H1 (cell line): Measurements from ENCODE around the gene ALPK3. TPM values are rescaled to one million over a fixed set of nuclear protein-coding genes. Genes with fewer than 3 reads are reported as not detected.
A peak's percentile ranks its signal among the peaks of the same experiment; 100 is the strongest.

Experiments used
- CTCF ChIA-PET: fragments of 300-600 bp; sonication (Branson Sonifier 250); formaldehyde crosslinking; loops from one replicate; lab custom pipeline; 2021; ENCODE audit not compliant: partially characterized antibody; lab: Charles Lee
- POLR2A ChIA-PET: fragments of 300-600 bp; sonication (Branson Sonifier 250); formaldehyde crosslinking; loops from one replicate; lab custom pipeline; 2021; ENCODE audit warnings: inconsistent platforms; ENCODE audit not compliant: partially characterized antibody; lab: Charles Lee
- DNase-seq, 2 experiments: peaks; one replicate each; pipeline versions ENCODE4 v3.0.0 to v3.0.0-alpha.2; 2010 to 2022; ENCODE audit warnings: low spot score in 2 of 2, low read depth in 1 of 2, mixed read lengths in 1 of 2
- FAIRE-seq: peaks from 2 replicates; lab custom pipeline; 2011; peaks lifted over from hg19 to GRCh38; lab: Jason Lieb, UNC
- H2AFZ ChIP-seq: 2 replicates; pipeline ENCODE4 v1.8.1; 2012; ENCODE audit warnings: low read length, inconsistent platforms
- H2AK5ac ChIP-seq: 2 replicates; pipeline ENCODE4 v1.6.1; 2013; ENCODE audit warnings: low read depth, low read length
- H2BK120ac ChIP-seq: replicated peaks from 2 replicates; pipeline ENCODE3; 2013; ENCODE audit warnings: low read depth, low read length, inconsistent platforms
- H2BK12ac ChIP-seq: 2 replicates; pipeline ENCODE4 v1.6.1; 2013; ENCODE audit warnings: low read depth, low read length
- H2BK15ac ChIP-seq: 2 replicates; pipeline ENCODE4 v1.6.1; 2013; ENCODE audit warnings: low read length
- H2BK20ac ChIP-seq: 2 replicates; pipeline ENCODE4 v1.6.1; 2013; ENCODE audit warnings: low read length
- H2BK5ac ChIP-seq: 2 replicates; pipeline ENCODE4 v1.6.1; 2013; ENCODE audit warnings: low read depth, low read length
- H3K14ac ChIP-seq: 2 replicates; pipeline ENCODE4 v1.6.1; 2013; ENCODE audit warnings: inconsistent platforms; ENCODE audit not compliant: insufficient read length
- H3K18ac ChIP-seq: 2 replicates; pipeline ENCODE4 v1.6.1; 2013; ENCODE audit warnings: low read length; ENCODE audit errors: extremely low read depth
- H3K23ac ChIP-seq: 2 replicates; pipeline ENCODE4 v1.6.1; 2013; ENCODE audit warnings: inconsistent platforms; ENCODE audit not compliant: insufficient read length
- H3K23me2 ChIP-seq: 2 replicates; pipeline ENCODE4 v1.6.1; 2013; ENCODE audit warnings: low read depth, low read length
- H3K27ac ChIP-seq: 2 replicates; pipeline ENCODE4 v1.6.1; 2011; ENCODE audit warnings: low read depth, low read length, inconsistent platforms
- H3K27me3 ChIP-seq, 4 experiments: replicated peaks in 1 of 4; 1 replicate in 1 of 4; 2 replicates in 3 of 4; pipeline versions ENCODE4 v1.6.1 to v1.8.1; 2011 to 2013; ENCODE audit warnings: low read length in 3 of 4, mild to moderate bottlenecking in 3 of 4, inconsistent platforms in 2 of 4, mixed read lengths in 2 of 4, moderate library complexity in 1 of 4; ENCODE audit not compliant: control insufficient read depth in 3 of 4, insufficient read depth in 3 of 4; ENCODE audit errors: extremely low read depth in 1 of 4
- H3K36me3 ChIP-seq, 4 experiments: 2 replicates each; pipeline versions ENCODE4 v1.6.1 to v1.8.1; 2011 to 2013; ENCODE audit warnings: mild to moderate bottlenecking in 4 of 4, low read length in 3 of 4, moderate library complexity in 2 of 4, control low read depth in 1 of 4, inconsistent platforms in 1 of 4; ENCODE audit not compliant: insufficient read depth in 4 of 4, control insufficient read depth in 2 of 4
- H3K4ac ChIP-seq: replicated peaks from 2 replicates; pipeline ENCODE3; 2013; ENCODE audit warnings: low read length, low read depth, mixed read lengths, inconsistent platforms; ENCODE audit not compliant: insufficient read length
- H3K4me1 ChIP-seq, 4 experiments: replicated peaks in 1 of 4; 1 replicate in 1 of 4; 2 replicates in 3 of 4; pipeline versions ENCODE4 v1.6.1 to v1.8.1; 2011 to 2013; ENCODE audit warnings: low read length in 3 of 4, inconsistent platforms in 2 of 4, mixed read lengths in 1 of 4; ENCODE audit not compliant: insufficient read depth in 4 of 4, control insufficient read depth in 3 of 4
- H3K4me2 ChIP-seq, 2 experiments: 2 replicates each; pipeline versions ENCODE4 v1.6.1 to v1.8.1; 2011 to 2013; ENCODE audit warnings: low read depth in 2 of 2, low read length in 2 of 2, control low read depth in 1 of 2, inconsistent platforms in 1 of 2, mild to moderate bottlenecking in 1 of 2; ENCODE audit not compliant: insufficient read depth in 1 of 2
- H3K4me3 ChIP-seq, 4 experiments: fragments of 200-600, 300-600 bp in 1 of 4; sonication (generic), shearing (Covaris generic), sonication (Bioruptor Twin) in 1 of 4; 2 replicates each; pipeline versions ENCODE4 v1.5.1 to v1.8.1; 2011 to 2016; ENCODE audit warnings: low read length in 4 of 4, low read depth in 3 of 4, control low read depth in 2 of 4, inconsistent platforms in 2 of 4, mild to moderate bottlenecking in 2 of 4, mixed read lengths in 1 of 4, moderate library complexity in 1 of 4; ENCODE audit not compliant: insufficient read depth in 2 of 4; ENCODE audit errors: extremely low read depth in 1 of 4
- H3K56ac ChIP-seq: replicated peaks from 2 replicates; pipeline ENCODE3; 2013; ENCODE audit warnings: low read depth, mild to moderate bottlenecking, mixed read lengths, low read length, inconsistent platforms; ENCODE audit not compliant: insufficient read length
- H3K79me1 ChIP-seq: 2 replicates; pipeline ENCODE4 v1.6.1; 2013; ENCODE audit warnings: low read depth, low read length, control low read depth
- H3K79me2 ChIP-seq, 2 experiments: 2 replicates each; pipeline versions ENCODE4 v1.6.1 to v1.8.1; 2012 to 2013; ENCODE audit warnings: low read length in 2 of 2, mild to moderate bottlenecking in 2 of 2, inconsistent platforms in 1 of 2; ENCODE audit not compliant: insufficient read depth in 2 of 2, control insufficient read depth in 1 of 2
- H3K9ac ChIP-seq, 4 experiments: replicated peaks in 1 of 4; 1 replicate in 1 of 4; 2 replicates in 3 of 4; pipeline versions ENCODE4 v1.6.1 to v1.8.1; 2011 to 2013; ENCODE audit warnings: low read depth in 3 of 4, low read length in 3 of 4, control low read depth in 2 of 4, mild to moderate bottlenecking in 2 of 4, moderate library complexity in 2 of 4, inconsistent platforms in 1 of 4; ENCODE audit errors: extremely low read depth in 1 of 4
- H3K9me3 ChIP-seq, 2 experiments: 2 replicates each; pipeline versions ENCODE4 v1.6.1 to v1.8.1; 2012 to 2013; ENCODE audit warnings: mild to moderate bottlenecking in 2 of 2, moderate library complexity in 2 of 2, control low read depth in 1 of 2, inconsistent platforms in 1 of 2, low read depth in 1 of 2, low read length in 1 of 2, mixed read lengths in 1 of 2; ENCODE audit not compliant: insufficient read depth in 2 of 2
- H4K20me1 ChIP-seq, 2 experiments: replicated peaks in 1 of 2; 2 replicates each; pipeline versions ENCODE3 to v1.8.1; 2011 to 2013; ENCODE audit warnings: inconsistent platforms in 2 of 2, low read length in 2 of 2, mild to moderate bottlenecking in 1 of 2; ENCODE audit not compliant: insufficient read depth in 2 of 2, control insufficient read depth in 1 of 2
- H4K5ac ChIP-seq: 2 replicates; pipeline ENCODE4 v1.6.1; 2013; ENCODE audit warnings: low read length, low read depth, mixed read lengths, inconsistent platforms; ENCODE audit not compliant: insufficient read length
- H4K8ac ChIP-seq: 2 replicates; pipeline ENCODE4 v1.8.0; 2013; ENCODE audit warnings: mild to moderate bottlenecking, moderate library complexity, low read length, inconsistent platforms; ENCODE audit not compliant: insufficient read depth; ENCODE audit errors: extremely low read depth
- H4K91ac ChIP-seq: replicated peaks from 2 replicates; pipeline ENCODE3; 2013; ENCODE audit warnings: low read length, mixed read lengths, inconsistent platforms; ENCODE audit not compliant: insufficient read length
- CEBPB ChIP-seq: IDR thresholded peaks from 2 replicates; pipeline ENCODE4 v1.6.1; 2012; ENCODE audit warnings: low read depth, low read length
- WGBS, 2 experiments: shearing (Covaris generic) in 1 of 2; methylation state at CpG; one replicate each; pipeline versions ENCODE4 v1.1.6 to v1.1.7; 2013 to 2015; ENCODE audit warnings: low lambda C conversion rate in 2 of 2, mixed read lengths in 2 of 2, inconsistent platforms in 1 of 2, low coverage in 1 of 2, missing lambda C conversion rate in 1 of 2; ENCODE audit not compliant: insufficient replicate concordance in 2 of 2, insufficient coverage in 1 of 2, insufficient read length in 1 of 2; ENCODE audit errors: extremely low coverage in 1 of 2, missing lambda C conversion rate in 1 of 2; 5-methylcytosine and 5-hydroxymethylcytosine counted together
- polyA plus RNA-seq, 7 experiments: library from polyadenylated mRNA; depleted of rRNA in 3 of 7; stranded (reverse) in 5 of 7; unstranded in 2 of 7; fragments of >200 nt in 5 of 7; fragments of 200-250 nt in 2 of 7; gene quantifications; 1 replicate in 5 of 7; 2 replicates in 1 of 7; 4 replicates in 1 of 7; pipeline versions ENCODE4 v1.2.1 to v1.2.3, GENCODE V29; 2011 to 2013; ENCODE audit warnings: missing spikeins in 2 of 7, mixed read lengths in 2 of 7
- total RNA-seq: library from RNA; stranded (reverse); fragmentation: NEBNext Ultra II Directional; extraction: Animal tissue kit (Norgen Biotek cat#: 25700); gene quantifications from 2 replicates; pipeline ENCODE4 v1.2.1, GENCODE V29; 2021

Gene ALPK3
- total and polyA plus RNA-seq, 2 of the 8 experiments (the other 6 are each of a cell fraction or from before 2014, with no cell fraction given): 4.4 to 19.2 TPM

DNA sequence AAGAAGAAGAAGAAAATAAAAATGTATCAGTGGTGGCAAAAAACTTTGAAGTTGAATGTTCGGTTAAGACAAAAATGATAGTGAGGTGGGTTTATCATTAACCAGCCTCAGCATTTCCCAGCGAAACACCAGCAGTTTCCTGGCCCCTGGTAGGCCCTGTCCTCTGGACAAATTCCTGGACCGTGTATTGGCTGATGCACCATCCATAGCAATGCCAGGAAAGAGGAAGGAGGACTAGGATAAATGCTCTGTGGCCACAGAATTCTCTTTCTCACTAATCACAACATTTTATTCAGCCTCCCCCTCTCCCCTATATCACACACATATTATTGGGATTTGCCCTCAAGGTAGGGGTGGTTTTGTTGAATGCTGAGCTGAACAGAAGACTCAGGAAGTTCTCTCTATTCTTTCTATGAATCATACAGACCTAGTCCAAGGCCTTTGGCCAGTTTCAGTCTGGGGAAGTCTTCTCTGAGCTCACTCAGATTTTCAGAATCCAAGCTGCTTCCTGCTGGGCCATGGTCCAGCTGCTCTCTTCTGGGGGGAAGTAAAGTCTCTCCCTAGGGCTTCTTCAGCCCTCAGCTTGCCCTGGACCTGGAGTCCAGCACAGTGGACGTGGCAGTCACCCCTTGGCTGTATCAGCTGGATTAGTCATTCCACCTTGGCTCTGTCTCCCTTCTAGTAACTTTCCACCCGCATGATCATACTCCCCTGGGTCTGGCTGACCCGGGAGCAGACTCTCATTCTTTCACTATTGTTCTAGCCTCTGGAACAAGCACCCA, 94.9 kb downstream of the ALPK3 start:
- FAIRE-seq (no peak), DNase-seq (no peak)
- Histone ChIP-seq H2BK120ac (no peak overlapping the region), H3K27me3 (no peaks in the 10 kb centered on the region), H3K79me1 (no peaks in the 10 kb centered on the region), H3K4me1 (no peaks in the 10 kb centered on the region; a peak in 2 of 7 replicates), H2BK5ac (no peak overlapping the region), H3K79me2 (no peaks in the 10 kb centered on the region), H2BK12ac (no peak overlapping the region), H2BK15ac (no peak overlapping the region), H3K9ac (no peak overlapping the region), H2BK20ac (no peak overlapping the region)
- WGBS, 2 experiments: 87% methylated on average over 6 of the region's 6 CpGs; no CpG with 5 or more reads in 1 of the 2 experiments
- no peak for TF ChIP-seq CEBPB
- TF ChIP-seq, all 59 proteins: peak for 0
- no peak overlapping the region for H4K5ac ChIP-seq
- H3K4me3 ChIP-seq: no peak overlapping the region
- H4K20me1 ChIP-seq: no peaks in the 10 kb centered on the region
- no peak overlapping the region for H3K27ac ChIP-seq
- H3K56ac ChIP-seq: no peak overlapping the region
- H4K8ac ChIP-seq: 0 out of 2 replicates have a peak overlapping the region, but pooled peaks have one; percentile 3
- H3K4me2 ChIP-seq: no peak overlapping the region
- no peak overlapping the region for H3K18ac ChIP-seq
- POLR2A ChIA-PET: no interaction called here
- no peak overlapping the region for H3K23ac ChIP-seq
- no peak overlapping the region for H2AK5ac ChIP-seq
- no peaks in the 10 kb centered on the region for H3K9me3 ChIP-seq
- no peak overlapping the region for H3K14ac ChIP-seq
- no peak overlapping the region for H2AFZ ChIP-seq
- H4K91ac ChIP-seq: no peak overlapping the region
- H3K4ac ChIP-seq: no peak overlapping the region
- CTCF ChIA-PET: interaction anchor here (0.8 to 2.7 kb wide), 6 partner anchors 16 to 93 kb away, joined by 3 to 15 read pairs (median 4); no protein-coding TSS in a partner anchor
- no peaks in the 10 kb centered on the region for H3K23me2 ChIP-seq
- no peaks in the 10 kb centered on the region for H3K36me3 ChIP-seq
